ENCODE results near the gene PTRH1. TPM values are rescaled to one million over a fixed set of nuclear protein-coding genes. Genes with fewer than 3 reads are reported as not detected.

The PTRH1 gene
- total and polyA plus RNA-seq, 2 of the 13 experiments (the other 11 are each of a cell fraction or from before 2014, with no cell fraction given) = 4.0 to 10.4 TPM

DNA sequence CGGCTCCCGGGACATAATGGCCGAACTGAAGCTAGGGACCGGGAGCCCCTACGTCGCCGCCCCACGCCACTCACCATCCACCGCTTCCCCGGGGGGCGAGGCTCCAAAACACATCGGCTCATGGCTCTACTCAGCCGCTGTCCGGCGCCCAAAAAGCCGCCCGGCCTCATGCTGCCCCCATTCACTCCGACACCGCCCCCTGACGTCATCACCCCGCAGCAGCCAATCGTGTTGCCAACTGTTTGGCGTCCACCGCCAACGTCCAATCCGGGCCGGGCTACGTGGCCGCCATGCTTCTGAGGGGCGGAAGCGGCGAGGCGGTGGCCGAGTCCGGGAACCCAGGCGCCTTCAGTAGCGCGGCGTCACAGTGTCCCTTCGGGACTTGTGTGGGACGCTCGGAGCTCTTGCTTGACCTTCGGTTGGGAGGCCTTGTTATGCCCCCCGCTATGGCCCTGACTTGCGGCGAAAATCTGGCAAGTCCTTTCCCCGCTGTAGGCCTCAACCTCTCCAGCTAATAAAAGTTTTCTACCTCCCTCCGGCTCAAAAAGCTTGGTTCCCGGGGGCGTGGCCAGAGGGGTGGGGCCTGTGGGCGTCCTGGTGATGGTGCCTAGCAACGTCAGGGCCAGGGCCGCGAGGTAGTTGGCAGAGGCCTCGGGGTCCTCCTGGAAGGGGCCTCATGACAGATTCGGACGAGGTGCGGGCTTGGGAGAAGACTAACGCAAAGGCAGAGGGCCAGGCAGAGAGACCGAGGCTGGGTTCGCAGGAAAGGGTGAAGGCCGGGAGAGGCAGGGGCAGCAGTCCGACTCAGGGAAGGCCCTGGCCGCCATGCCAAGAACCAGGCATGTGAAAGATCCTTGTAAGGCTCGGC, at the start of gene PTRH1, which contains the start of gene TTC16 (continued):
- TF ChIP-seq, protein P1, sequence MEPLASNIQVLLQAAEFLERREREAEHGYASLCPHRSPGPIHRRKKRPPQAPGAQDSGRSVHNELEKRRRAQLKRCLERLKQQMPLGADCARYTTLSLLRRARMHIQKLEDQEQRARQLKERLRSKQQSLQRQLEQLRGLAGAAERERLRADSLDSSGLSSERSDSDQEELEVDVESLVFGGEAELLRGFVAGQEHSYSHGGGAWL (CRISPR knock-in tag; IDR thresholded peaks at IDR 0.05) = no peak
- no peak; the same call in 1 of the 2 replicates for TF ChIP-seq ELF3 (CRISPR knock-in tag; IDR thresholded peaks at IDR 0.05)
- TF ChIP-seq, protein P2, sequence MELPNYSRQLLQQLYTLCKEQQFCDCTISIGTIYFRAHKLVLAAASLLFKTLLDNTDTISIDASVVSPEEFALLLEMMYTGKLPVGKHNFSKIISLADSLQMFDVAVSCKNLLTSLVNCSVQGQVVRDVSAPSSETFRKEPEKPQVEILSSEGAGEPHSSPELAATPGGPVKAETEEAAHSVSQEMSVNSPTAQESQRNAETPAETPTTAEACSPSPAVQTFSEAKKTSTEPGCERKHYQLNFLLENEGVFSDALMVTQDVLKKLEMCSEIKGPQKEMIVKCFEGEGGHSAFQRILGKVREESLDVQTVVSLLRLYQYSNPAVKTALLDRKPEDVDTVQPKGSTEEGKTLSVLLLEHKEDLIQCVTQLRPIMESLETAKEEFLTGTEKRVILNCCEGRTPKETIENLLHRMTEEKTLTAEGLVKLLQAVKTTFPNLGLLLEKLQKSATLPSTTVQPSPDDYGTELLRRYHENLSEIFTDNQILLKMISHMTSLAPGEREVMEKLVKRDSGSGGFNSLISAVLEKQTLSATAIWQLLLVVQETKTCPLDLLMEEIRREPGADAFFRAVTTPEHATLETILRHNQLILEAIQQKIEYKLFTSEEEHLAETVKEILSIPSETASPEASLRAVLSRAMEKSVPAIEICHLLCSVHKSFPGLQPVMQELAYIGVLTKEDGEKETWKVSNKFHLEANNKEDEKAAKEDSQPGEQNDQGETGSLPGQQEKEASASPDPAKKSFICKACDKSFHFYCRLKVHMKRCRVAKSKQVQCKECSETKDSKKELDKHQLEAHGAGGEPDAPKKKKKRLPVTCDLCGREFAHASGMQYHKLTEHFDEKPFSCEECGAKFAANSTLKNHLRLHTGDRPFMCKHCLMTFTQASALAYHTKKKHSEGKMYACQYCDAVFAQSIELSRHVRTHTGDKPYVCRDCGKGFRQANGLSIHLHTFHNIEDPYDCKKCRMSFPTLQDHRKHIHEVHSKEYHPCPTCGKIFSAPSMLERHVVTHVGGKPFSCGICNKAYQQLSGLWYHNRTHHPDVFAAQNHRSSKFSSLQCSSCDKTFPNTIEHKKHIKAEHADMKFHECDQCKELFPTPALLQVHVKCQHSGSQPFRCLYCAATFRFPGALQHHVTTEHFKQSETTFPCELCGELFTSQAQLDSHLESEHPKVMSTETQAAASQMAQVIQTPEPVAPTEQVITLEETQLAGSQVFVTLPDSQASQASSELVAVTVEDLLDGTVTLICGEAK (IDR thresholded peaks at IDR 0.05) = no peak
- TF ChIP-seq, protein P2 (CRISPR knock-in tag; IDR thresholded peaks at IDR 0.05) = no peak
- TF ChIP-seq RAD51 (IDR thresholded peaks at IDR 0.05; ENCODE audit: borderline replicate concordance) = no peak
- TF ChIP-seq CBFB (CRISPR knock-in tag; IDR thresholded peaks at IDR 0.05) = peak; percentile 20; the same call in 1 of the 2 replicates
- peak; percentile 83 for TF ChIP-seq PHF21A (CRISPR knock-in tag; IDR thresholded peaks at IDR 0.05)
- TF ChIP-seq, protein P3, sequence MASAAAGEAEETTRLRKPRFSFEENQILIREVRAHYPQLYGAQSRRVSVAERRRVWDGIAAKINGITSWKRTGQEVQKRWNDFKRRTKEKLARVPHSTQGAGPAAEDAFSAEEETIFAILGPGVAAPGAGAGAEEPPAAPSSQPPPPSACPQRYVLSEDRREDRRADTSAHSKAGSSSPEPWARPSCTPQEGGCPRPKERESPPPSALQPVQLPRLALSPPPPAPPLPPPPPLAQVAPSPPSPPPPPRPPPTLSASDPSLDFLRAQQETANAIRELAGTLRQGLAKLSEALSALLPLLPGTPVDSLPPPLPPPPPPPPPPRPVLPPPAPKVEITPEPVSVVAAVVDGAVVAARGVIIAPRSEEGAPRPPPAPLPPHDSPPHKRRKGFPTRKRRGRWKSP (CRISPR knock-in tag; IDR thresholded peaks at IDR 0.05) = peak; percentile 25; the same call in 1 of the 2 replicates
- TF ChIP-seq ZNF282 (IDR thresholded peaks at IDR 0.05; ENCODE audit: partially characterized antibody) = no peak
- TF ChIP-seq MAFG (CRISPR knock-in tag; IDR thresholded peaks at IDR 0.05) = no peak
- TF ChIP-seq ARNTL (CRISPR knock-in tag; IDR thresholded peaks at IDR 0.05) = no peak
- TF ChIP-seq GATAD2A (CRISPR knock-in tag; IDR thresholded peaks at IDR 0.05) = no peak
- TF ChIP-seq ZNF367 (CRISPR knock-in tag; IDR thresholded peaks at IDR 0.05; ENCODE audit: borderline replicate concordance) = 0 out of 2 replicates have a peak, but pooled peaks have one; percentile 12
- TF ChIP-seq FOXJ3 (CRISPR knock-in tag; IDR thresholded peaks at IDR 0.05; ENCODE audit: borderline replicate concordance) = peak; percentile 33; the same call in 1 of the 2 replicates
- no peak for TF ChIP-seq ZNF510 (CRISPR knock-in tag; IDR thresholded peaks at IDR 0.05; ENCODE audit: low read depth)
- TF ChIP-seq JUN (CRISPR knock-in tag; IDR thresholded peaks at IDR 0.05) = peak; percentile 65
- no peak for TF ChIP-seq ZNF225 (CRISPR knock-in tag; IDR thresholded peaks at IDR 0.05)
- TF ChIP-seq NR3C1 (CRISPR knock-in tag; IDR thresholded peaks at IDR 0.05) = no peak
- no peak for TF ChIP-seq FLYWCH1 (CRISPR knock-in tag; IDR thresholded peaks at IDR 0.05)
- TF ChIP-seq ZNF589 (CRISPR knock-in tag; conservative IDR thresholded peaks at IDR 0.05) = no peak
- no peak for TF ChIP-seq ZNF253 (CRISPR knock-in tag; IDR thresholded peaks at IDR 0.05; ENCODE audit: borderline replicate concordance)
